Stromal cell of bone marrow (primary cell): ENCODE data around the gene UBR3.

ENCODE experiments used
- DNase-seq: peaks from one replicate; pipeline ENCODE4 v3.0.0-alpha.2; 2012; ENCODE audit warnings: low read depth

Gene UBR3

DNA sequence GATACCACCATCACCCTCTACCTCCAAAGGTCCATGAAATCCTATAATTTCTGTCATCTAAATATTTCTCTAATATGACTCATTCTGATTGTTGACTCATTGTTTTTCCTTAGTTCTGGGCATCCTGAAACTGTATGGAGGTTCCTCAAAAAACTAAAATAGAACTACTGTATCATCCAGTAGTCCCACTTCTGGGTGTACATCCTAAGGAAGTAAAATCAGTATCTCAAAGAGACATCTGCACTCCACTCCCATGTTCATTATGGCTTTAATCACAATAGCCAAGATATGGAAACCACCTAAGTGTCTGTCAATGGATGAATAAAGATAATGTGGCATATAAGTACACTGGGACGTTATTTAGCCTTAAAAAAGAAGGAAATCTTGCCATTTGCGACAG is 224.9 kb downstream of the UBR3 start:
- DNase-seq: peak; percentile 15

DNA sequence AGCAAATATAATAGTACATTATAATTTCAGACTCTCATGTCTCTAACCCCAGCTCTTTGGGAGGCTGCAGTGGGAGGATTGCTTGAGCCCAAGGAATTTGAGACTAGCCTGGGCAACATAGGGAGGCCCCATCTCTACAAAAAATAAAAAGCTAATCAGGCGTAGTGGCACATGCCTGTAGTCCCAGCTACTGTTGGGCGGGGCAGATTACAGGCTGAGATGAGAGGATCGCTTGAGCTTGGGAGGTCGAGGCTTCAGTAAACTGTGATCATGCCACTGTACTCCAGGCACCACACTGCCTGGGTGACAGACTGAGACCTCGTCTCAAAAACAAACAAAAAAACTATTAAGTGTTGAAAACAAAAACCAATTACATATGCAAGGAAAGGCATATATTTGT is 227.7 kb downstream of the UBR3 start:
- no peak for DNase-seq

- DNase-seq: no peak
Measured at GRCh38 chr2:170056900-170057299, 229.6 kb downstream of the UBR3 start.

DNA sequence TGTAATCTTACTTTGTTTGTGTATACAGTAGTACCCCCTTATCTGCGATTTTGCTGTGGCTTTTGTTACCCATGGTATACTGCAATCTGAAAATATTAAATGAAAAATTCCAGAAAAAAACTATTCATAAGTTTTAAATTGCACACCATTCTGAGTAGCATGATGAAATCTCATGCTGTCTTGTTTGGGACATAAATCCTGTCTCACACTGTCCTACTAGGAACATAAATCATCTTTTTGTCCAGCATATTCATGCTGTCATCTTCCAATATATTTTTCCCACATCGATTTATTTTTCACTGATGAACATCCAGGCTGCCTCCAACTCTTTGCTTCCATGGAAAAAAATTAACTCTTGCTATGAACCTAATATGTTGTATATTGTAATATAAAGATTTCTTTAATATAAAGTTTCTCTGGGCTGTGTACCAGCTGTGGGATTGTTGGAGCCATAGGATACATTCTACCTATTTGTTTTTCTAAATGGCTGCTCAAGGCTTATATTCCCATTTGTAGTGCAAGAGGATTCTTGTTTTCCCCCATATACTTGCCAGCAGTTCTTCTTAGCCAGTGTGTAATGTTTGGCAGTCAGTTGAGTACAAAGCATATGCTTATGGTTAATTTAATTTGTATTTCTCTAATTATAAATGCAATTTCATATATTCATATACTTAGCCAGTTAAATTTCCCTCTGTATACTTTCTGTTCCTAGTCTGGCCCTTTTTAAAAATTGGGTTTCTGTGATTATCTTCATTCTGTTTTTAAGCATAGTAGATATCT is 236.4 kb downstream of the UBR3 start:
- DNase-seq: no peak

DNA sequence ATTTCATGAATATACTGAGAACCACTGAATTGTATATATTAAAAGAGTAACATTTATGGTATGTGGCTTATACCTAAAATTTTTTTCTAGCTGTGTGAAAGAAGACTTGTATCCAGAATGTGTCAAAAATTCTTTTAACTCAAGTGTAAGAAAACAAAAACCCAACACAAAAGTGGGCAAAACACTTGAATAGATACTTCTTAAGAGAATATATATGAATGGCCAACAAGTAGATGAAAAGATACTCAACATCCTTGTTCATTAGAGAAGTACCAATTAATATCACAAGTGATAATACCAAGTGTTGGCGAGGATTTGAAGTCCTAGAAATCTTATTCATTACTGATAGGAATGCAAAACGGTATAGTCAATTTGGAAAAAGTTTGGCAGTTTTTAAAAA is 243.5 kb downstream of the UBR3 start:
- no peak for DNase-seq

DNA sequence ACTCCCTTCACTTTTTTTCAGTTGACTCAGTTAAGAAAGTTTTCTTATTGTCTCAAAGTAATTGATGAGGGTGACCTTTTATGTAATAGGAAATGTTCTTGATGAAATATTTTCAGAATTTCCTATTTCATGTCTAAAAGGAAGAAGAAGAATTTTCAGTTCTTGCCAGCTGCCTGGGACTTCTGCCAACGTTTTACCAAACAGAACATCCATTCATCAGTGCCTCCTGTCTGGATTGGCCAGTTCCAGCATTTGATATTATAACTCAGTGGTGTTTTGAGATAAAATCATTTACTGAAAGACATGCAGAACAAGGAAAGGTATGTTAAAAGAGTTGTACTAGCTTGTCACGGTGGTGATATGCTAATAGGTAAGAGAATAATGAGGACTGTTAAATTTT is 246.0 kb downstream of the UBR3 start:
- peak; percentile 69 for DNase-seq

DNA sequence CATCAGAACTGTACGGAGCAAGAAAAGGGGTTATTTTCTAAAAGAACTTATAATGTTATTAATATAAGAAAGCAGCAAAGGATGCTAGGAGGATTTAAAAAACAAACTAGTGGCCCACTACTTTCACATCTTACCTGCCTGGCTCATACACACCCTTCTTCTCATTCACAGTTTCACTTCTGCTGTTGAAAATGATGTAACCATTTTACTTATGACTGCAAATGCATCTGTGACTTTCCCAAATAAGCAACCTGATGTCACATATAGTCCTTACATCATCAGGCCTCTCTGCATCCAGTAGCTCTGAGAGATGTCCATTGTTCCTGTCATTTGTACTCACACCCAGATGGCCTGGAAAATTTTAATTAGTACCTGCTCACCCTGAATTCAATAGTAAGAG is 248.9 kb downstream of the UBR3 start:
- no peak for DNase-seq

DNA sequence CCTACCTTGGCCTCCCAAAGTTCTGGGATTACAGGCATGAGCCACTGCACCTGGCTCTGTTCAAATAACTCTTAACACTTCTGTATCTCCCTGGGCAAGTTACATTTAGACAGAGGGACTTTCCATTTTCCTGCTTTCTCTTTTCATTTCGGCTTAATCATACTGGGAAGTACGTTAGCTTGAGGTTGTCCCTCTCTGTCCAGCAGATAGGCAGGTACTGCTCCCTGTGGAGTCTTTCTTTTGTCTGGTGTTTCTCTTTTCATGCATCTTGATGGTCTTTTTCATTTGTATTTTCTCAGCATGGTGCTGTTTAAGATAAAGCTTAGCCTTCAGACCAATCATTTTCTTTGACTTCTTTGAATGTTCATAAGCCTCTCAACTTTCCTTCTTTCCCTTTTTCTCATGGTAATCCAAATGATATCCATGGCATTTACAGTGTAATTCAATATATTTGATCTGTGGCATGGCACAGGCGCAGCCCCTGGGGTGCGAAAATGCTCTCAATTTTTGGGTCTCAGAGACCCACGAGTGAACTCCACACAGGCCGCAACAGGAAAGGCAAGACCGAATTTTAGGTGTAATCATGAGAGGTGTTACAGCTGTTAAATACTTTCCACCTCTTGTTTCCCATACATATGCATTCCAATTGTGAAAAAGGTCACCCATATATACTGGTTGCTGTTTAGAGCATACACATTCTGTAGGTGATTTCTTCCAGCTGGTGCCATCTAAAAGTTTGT is 250.7 kb downstream of the UBR3 start:
- DNase-seq: no peak

- no peak for DNase-seq
Measured at GRCh38 chr2:170084820-170085491, 257.7 kb downstream of the UBR3 start.

DNA sequence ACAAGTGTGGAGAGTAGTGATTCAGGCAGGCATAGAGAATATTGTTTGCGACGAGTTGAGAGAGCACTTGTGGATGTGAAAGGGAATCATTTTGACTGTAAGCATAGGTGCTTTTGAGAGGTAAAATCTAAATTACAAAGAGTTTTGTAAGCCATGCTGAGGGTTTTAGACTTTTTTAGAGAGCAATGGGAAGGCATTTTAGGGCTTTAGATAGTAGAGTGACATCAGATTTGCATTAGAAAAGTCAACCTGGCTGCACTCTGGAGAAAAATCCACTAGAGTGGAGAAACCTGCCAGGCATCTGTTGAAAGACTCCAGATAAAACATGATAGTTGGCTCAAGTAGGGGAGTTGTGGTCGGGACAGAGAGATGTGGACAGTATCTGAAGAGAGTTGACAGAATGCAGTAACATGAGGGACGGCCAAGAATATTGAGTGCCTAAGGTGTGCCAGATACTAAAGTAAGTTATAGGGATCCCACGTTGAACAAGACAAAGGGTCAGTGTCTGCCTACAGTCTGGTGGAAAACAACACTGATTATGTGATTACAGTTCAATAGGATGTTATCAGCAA is 258.9 kb downstream of the UBR3 start:
- DNase-seq: no peak

- DNase-seq: no peak
Measured at GRCh38 chr2:170086751-170087412, 259.6 kb downstream of the UBR3 start.

DNA sequence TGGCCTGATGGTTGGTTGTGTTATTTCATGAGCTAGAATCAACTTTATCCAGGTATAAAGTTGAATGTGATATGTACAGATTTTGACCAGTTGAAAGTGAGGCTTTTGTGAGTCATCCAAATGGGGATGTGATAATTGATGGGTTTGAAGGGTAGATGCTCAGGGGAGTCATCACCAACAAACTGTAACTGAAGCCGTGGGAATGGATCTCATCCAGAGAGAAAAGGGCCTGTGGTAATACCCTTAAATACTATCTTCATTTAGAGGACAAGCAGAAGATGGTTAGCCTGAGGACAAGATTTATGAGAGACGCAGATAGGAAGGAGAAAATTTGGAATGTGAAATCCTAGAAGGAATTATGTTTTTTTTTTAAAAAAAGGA is 260.1 kb downstream of the UBR3 start:
- DNase-seq: no peak

GRCh38 chr2:170088776-170089175 is 261.5 kb downstream of the UBR3 start:
- DNase-seq: no peak

DNA sequence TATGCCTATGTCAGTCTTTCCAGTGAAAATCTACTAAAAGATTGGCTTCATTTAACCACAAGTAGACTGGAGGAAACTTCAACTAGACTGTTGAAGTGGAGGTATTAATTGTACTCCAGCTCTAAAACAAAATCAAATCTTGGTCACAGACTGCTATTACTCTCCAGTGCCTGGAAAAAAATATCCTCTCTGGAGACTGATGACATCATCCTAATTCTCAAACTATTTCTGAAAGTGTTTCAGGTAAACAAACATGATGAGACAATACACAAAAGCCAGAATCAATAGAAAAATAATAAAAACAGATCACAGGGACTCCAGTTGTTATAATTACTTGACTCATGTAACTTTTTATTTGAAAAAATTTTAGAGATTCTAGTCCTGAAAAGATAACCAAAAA is 263.0 kb downstream of the UBR3 start:
- no peak for DNase-seq

- no peak for DNase-seq
Measured at GRCh38 chr2:170091436-170091835, 264.2 kb downstream of the UBR3 start.

DNA sequence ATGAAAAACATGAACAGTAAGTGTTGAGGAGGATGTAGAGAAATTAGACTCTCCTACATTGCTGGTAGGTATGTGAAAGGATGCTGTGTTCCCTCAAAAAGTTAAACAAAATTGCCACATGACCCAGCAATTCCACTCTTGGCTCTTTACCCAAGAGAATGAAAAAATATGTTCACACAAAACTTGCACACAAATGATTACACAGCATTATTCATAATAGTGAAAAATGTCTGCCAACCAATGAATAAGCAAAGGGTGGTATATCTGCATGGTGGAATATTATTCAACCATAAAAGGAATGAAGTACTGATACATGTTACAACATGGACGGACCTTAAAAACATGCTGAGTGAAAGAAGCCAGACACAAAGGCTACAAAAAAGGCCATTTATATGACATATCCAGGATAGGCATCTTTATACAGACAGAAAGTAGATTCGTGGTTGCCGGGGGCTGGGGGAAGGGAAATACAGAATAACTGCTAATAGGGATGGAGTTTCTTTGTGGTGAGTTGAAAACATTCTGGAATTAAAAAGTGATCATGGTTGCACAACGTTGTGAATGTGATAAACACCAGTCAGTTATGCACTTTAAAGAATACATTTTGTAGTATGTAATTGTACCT is 265.3 kb downstream of the UBR3 start:
- DNase-seq: no peak

- no peak for DNase-seq
Measured at GRCh38 chr2:170095380-170095779, 268.1 kb downstream of the UBR3 start.

DNA sequence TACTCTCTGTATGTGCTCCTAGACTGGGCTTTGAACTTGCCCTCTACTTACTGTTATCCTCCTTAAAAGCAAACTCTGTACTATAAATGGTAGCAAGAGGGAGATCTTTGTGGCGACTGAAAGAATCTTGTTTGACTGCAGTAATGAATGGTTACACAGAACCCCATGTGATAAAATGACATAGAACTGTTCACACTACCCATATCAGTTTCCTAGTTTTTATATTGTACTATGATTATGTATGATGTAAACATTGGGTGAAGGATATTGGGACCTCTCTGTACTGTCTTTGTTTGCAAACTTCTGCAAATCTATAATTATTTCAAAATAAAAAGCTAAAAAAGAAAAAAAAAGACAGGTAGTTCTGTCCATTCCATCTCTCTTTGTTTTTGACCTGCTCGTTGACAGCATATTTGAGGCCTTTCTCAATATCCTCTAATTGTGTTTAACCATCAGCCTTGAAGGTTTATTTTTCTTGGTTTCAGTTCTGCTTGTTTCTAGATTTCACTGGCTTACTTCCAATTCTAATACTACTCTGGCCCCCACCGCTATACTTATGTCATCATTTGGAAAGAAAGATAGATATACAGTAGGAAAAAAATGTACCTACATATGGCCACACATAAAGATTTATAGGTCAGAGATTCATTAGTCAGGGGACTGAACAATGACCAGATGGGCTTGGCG is 271.5 kb downstream of the UBR3 start:
- no peak for DNase-seq

- DNase-seq: no peak
Measured at GRCh38 chr2:170101789-170102188, 274.5 kb downstream of the UBR3 start.

- no peak for DNase-seq
Measured at GRCh38 chr2:170106102-170106840, 279.0 kb downstream of the UBR3 start.
